Left cardiac atrium (tissue), 2 donors: Measurements from ENCODE around the gene OR52N4. TPM values are rescaled to one million over a fixed set of nuclear protein-coding genes. Genes with fewer than 3 reads are reported as not detected.

Experiments used
- total RNA-seq, 2 donors: library from RNA; stranded (reverse); fragmentation: NEBNext Ultra II Directional; extraction: Animal tissue kit (Norgen Biotek cat#: 25700); gene quantifications; one replicate each; pipeline ENCODE4 v1.2.1, GENCODE V29; 2021
- donor health status: DM: no; HTN: yes; CAD: no; lungs with severe emphysema.
- donor health status: DM: yes; HTN: yes; CAD: no.

OR52N4 gene
- total RNA-seq, 2 donors from 2014 or later, result not detected

Other genes starting within 250 kb of the OR52N4 start
- under 1 TPM; 0.13 to 0.15 TPM for gene UBQLN3, start 244.3 kb upstream of the OR52N4 start, total RNA-seq
- gene UBQLNL, start 237.5 kb upstream of the OR52N4 start, total RNA-seq, result under 1 TPM; 0.12 to 0.16 TPM
- gene OR52H1, start 205.7 kb upstream of the OR52N4 start, total RNA-seq, result not detected
- not detected for gene OR52B6, start 173.4 kb upstream of the OR52N4 start, total RNA-seq
- gene TRIM6, start 157.6 kb upstream of the OR52N4 start, total RNA-seq, result 1 to 10 TPM; 1.1 to 1.2 TPM
- 1 to 10 TPM; 2.3 to 3.4 TPM for gene TRIM34, start 129.2 kb upstream of the OR52N4 start, total RNA-seq
- gene TRIM5, start 69.2 kb upstream of the OR52N4 start, total RNA-seq, result 10 to 100 TPM; 14.2 to 14.8 TPM
- 10 to 100 TPM; 29.6 to 33.7 TPM for gene TRIM22, start 64.5 kb upstream of the OR52N4 start, total RNA-seq
- gene OR56B1, start 17.8 kb upstream of the OR52N4 start, total RNA-seq, result not detected
- not detected for gene OR52N5, start 29.1 kb downstream of the OR52N4 start, total RNA-seq
- not detected for gene OR52N1, start 37.0 kb downstream of the OR52N4 start, total RNA-seq
- not detected for gene OR52N2, start 54.7 kb downstream of the OR52N4 start, total RNA-seq
- gene OR52E6, start 87.7 kb downstream of the OR52N4 start, total RNA-seq, result not detected
- gene OR52E8, start 103.4 kb downstream of the OR52N4 start, total RNA-seq, result not detected
- not detected for gene OR52E4, start 126.4 kb downstream of the OR52N4 start, total RNA-seq
- not detected for gene OR52E5, start 139.0 kb downstream of the OR52N4 start, total RNA-seq
- gene OR56A3, start 188.0 kb downstream of the OR52N4 start, total RNA-seq, result not detected
- not detected for gene OR56A5, start 214.3 kb downstream of the OR52N4 start, total RNA-seq
- gene OR52L1, start 232.7 kb downstream of the OR52N4 start, total RNA-seq, result not detected